Chondrocyte (in vitro differentiated cells): ENCODE results near the gene GPR132. TPM values are rescaled to one million over a fixed set of nuclear protein-coding genes. Genes with fewer than 3 reads are reported as not detected.
A peak's percentile ranks its signal among the peaks of the same experiment; 100 is the strongest.
"Not testable (repeated sequence)": the region's sequence is repeated elsewhere in the genome, so short reads cannot be mapped to it uniquely, and the experiment has no call there.

ENCODE experiments used
- DNase-seq: peaks from one replicate; pipeline ENCODE4 v3.0.0; 2021; ENCODE audit warnings: mixed read lengths, low spot score
- H3K27ac Mint-ChIP-seq: one replicate; pipeline ENCODE4 v1.8.0; 2021; ENCODE audit warnings: mild to moderate bottlenecking, moderate library complexity, mixed read lengths; ENCODE audit not compliant: unreplicated experiment
- H3K27me3 Mint-ChIP-seq: 2 replicates; pipeline ENCODE4 v1.8.0; 2021; ENCODE audit warnings: low read depth, mixed read lengths
- H3K36me3 Mint-ChIP-seq: 2 replicates; pipeline ENCODE4 v1.8.0; 2021; ENCODE audit warnings: low read depth, mixed read lengths
- H3K4me1 Mint-ChIP-seq: 2 replicates; pipeline ENCODE4 v1.8.0; 2021; ENCODE audit warnings: low read depth, mild to moderate bottlenecking, mixed read lengths
- H3K4me3 Mint-ChIP-seq: one replicate; pipeline ENCODE4 v1.8.0; 2021; ENCODE audit warnings: mild to moderate bottlenecking, moderate library complexity, mixed read lengths; ENCODE audit not compliant: unreplicated experiment
- H3K9me3 Mint-ChIP-seq: 2 replicates; pipeline ENCODE4 v1.8.0; 2021; ENCODE audit warnings: low read depth, mixed read lengths
- total RNA-seq: library from RNA; stranded (reverse); gene quantifications from 3 replicates; pipeline ENCODE4 v1.2.1, GENCODE V29; 2021
- TF ChIP-seq, protein P1 (sequence below): fragments of 200-600 bp; sonication (generic); IDR thresholded peaks from 2 replicates; pipeline ENCODE4 v1.5.0; 2021; ENCODE audit warnings: antibody characterized with exemption, mild to moderate bottlenecking, moderate library complexity

The GPR132 gene
- total RNA-seq, 1 donor from 2014 or later = 0.30 TPM

GRCh38 chr14:105083926-105084685, 18.9 kb upstream of the GPR132 start:
- Mint-ChIP-seq H3K27ac (no peak overlapping the region), H3K9me3 (no peaks in the 10 kb centered on the region), H3K36me3 (no peaks in the 10 kb centered on the region), H3K27me3 (no peaks in the 10 kb centered on the region), H3K4me3 (no peak overlapping the region), H3K4me1 (peaks cover 20% of the 10 kb centered on the region)
- TF ChIP-seq, protein P1, sequence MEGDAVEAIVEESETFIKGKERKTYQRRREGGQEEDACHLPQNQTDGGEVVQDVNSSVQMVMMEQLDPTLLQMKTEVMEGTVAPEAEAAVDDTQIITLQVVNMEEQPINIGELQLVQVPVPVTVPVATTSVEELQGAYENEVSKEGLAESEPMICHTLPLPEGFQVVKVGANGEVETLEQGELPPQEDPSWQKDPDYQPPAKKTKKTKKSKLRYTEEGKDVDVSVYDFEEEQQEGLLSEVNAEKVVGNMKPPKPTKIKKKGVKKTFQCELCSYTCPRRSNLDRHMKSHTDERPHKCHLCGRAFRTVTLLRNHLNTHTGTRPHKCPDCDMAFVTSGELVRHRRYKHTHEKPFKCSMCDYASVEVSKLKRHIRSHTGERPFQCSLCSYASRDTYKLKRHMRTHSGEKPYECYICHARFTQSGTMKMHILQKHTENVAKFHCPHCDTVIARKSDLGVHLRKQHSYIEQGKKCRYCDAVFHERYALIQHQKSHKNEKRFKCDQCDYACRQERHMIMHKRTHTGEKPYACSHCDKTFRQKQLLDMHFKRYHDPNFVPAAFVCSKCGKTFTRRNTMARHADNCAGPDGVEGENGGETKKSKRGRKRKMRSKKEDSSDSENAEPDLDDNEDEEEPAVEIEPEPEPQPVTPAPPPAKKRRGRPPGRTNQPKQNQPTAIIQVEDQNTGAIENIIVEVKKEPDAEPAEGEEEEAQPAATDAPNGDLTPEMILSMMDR = no peak
- peak; percentile 57 for DNase-seq

DNA sequence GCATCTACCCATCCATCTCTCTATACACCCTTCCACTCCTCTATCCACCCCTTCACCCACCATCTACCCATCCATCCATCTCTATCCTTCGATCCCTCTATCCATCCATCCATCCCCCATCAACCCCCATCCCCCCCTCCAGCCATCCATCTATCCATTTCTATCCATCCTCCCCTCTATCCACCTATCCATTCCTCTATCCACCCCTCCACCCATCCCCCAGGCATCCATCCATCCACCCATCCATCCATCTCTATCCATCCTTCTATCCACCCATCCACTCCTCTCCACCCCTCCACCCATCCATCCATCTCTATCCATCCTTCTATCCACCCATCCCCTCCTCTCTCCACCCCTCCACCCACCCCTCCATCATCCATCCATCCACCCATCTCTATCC, 17.5 kb upstream of the GPR132 start:
- Mint-ChIP-seq H3K9me3 (no peaks in the 10 kb centered on the region), H3K27ac (no peak overlapping the region), H3K36me3 (no peaks in the 10 kb centered on the region), H3K27me3 (no peaks in the 10 kb centered on the region), H3K4me3 (no peak overlapping the region), H3K4me1 (peaks cover 10% of the 10 kb centered on the region)
- DNase-seq = no peak
- TF ChIP-seq, protein P1 = no peak

DNA sequence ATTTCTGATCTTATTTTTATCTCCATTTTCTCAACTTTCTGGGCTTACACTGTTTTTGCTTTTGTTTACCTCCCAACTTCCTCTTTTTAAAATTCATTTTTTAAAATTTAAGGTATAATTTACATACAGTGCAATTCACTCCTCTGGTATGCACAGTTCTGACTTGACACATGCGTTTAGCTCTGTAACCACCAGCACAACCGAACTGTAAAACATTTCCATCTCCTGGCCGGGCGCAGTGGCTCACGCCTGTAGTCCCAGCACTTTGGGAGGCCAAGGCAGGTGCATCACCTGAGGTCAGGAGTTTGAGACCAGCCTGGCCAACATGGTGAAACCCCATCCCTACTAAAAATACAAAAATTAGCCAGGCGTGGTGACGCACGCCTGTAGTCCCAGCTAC, 16.2 kb upstream of the GPR132 start:
- H3K36me3 Mint-ChIP-seq, H3K27me3 Mint-ChIP-seq, H3K4me3 Mint-ChIP-seq, H3K9me3 Mint-ChIP-seq, H3K4me1 Mint-ChIP-seq, H3K27ac Mint-ChIP-seq: not testable (repeated sequence)
- DNase-seq = peak; percentile 20

DNA sequence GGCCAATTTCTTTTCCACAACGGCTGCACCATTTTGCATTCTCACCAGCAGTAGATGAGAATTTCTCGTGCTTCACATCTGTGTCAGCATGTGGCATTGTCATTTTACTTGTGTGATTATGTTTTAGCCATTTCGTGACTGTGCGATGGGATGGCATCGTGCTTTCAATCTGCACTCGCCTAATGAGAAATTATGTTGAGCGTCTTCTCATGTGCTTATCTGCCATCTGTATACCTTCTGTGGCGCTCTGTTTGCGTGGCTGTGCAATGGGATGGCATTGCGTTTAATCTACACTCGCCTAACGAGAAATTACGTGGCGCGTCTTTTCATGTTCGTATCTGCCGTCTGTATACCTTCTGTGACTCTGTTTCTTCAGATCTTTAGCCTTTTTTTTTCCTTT, 14.9 kb upstream of the GPR132 start:
- TF ChIP-seq, protein P1 = no peak
- H3K4me1 Mint-ChIP-seq = peaks cover 6% of the 10 kb centered on the region
- H3K27ac Mint-ChIP-seq = no peak overlapping the region
- H3K4me3 Mint-ChIP-seq = no peak overlapping the region
- no peaks in the 10 kb centered on the region for H3K36me3 Mint-ChIP-seq
- DNase-seq = peak; percentile 43
- no peaks in the 10 kb centered on the region for H3K27me3 Mint-ChIP-seq
- no peaks in the 10 kb centered on the region for H3K9me3 Mint-ChIP-seq

DNA sequence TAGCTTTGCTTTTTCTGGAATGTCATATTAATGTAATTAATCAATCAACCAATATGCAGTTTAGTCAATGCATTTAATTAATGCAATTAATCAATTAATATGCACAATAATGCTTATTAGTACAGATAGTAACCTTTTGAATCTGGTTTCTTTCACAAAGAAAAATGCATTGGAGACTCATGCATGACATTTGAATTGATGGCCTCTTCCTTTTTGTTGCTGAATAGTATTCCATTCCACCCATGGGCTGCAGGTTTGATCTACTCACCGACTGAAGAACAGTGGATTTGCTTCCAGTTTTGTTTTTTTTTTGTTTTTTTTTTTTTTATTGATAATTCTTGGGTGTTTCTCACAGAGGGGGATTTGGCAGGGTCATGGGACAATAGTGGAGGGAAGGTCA, 13.1 kb upstream of the GPR132 start:
- H3K4me1 Mint-ChIP-seq = peaks cover 6% of the 10 kb centered on the region

More for the DNA sequence above, 13.1 kb upstream of the GPR132 start:
- Mint-ChIP-seq H3K4me3 (no peak overlapping the region), H3K36me3 (no peaks in the 10 kb centered on the region), H3K27ac (no peak overlapping the region), H3K9me3 (no peaks in the 10 kb centered on the region), H3K27me3 (peaks cover 3% of the 10 kb centered on the region)
- DNase-seq = no peak
- TF ChIP-seq, protein P1 = no peak
